Liver (tissue), 3 donors: Measurements from ENCODE around the gene SELENOF.

Experiments used
- EGR1 ChIP-seq, 2 donors: IDR thresholded peaks; 2 replicates each; pipeline ENCODE4 v1.6.1; 2016 to 2018; ENCODE audit warnings: antibody characterized with exemption in 2 of 2, low read depth in 2 of 2
- FOXA1 ChIP-seq: IDR thresholded peaks from 2 replicates; pipeline ENCODE4 v1.6.1; 2016; ENCODE audit warnings: antibody characterized with exemption
- JUND ChIP-seq, 2 donors: IDR thresholded peaks; 2 replicates each; pipeline ENCODE4 v1.6.1; 2016; ENCODE audit warnings: antibody characterized with exemption in 2 of 2
- REST ChIP-seq: IDR thresholded peaks from 2 replicates; pipeline ENCODE4 v1.6.1; 2016; ENCODE audit warnings: antibody characterized with exemption, mild to moderate bottlenecking
- RXRA ChIP-seq, 2 donors: IDR thresholded peaks; 2 replicates each; pipeline ENCODE4 v1.6.1; 2017 to 2018; ENCODE audit warnings: antibody characterized with exemption in 2 of 2, mild to moderate bottlenecking in 1 of 2
- SP1 ChIP-seq: IDR thresholded peaks from 2 replicates; pipeline ENCODE4 v1.6.1; 2018; ENCODE audit warnings: antibody characterized with exemption, mild to moderate bottlenecking
- YY1 ChIP-seq: IDR thresholded peaks from 2 replicates; pipeline ENCODE4 v1.6.1; 2016; ENCODE audit warnings: antibody characterized with exemption, mild to moderate bottlenecking
- ZBTB33 ChIP-seq: IDR thresholded peaks from 2 replicates; pipeline ENCODE4 v1.6.1; 2016; ENCODE audit warnings: antibody characterized with exemption
- TF ChIP-seq, protein P1 (sequence below): fragments of 150-350 bp; IDR thresholded peaks from 2 replicates; pipeline ENCODE4 v1.5.1; 2017; ENCODE audit warnings: improper control_type of control experiment, low read depth, low read length; ENCODE audit not compliant: missing input control
- TF ChIP-seq, protein P2 (sequence below): IDR thresholded peaks from 2 replicates; pipeline ENCODE4 v1.6.1; 2016; ENCODE audit warnings: antibody characterized with exemption
- donor health status: healthy.
- donor health status: healthy.

DNA sequence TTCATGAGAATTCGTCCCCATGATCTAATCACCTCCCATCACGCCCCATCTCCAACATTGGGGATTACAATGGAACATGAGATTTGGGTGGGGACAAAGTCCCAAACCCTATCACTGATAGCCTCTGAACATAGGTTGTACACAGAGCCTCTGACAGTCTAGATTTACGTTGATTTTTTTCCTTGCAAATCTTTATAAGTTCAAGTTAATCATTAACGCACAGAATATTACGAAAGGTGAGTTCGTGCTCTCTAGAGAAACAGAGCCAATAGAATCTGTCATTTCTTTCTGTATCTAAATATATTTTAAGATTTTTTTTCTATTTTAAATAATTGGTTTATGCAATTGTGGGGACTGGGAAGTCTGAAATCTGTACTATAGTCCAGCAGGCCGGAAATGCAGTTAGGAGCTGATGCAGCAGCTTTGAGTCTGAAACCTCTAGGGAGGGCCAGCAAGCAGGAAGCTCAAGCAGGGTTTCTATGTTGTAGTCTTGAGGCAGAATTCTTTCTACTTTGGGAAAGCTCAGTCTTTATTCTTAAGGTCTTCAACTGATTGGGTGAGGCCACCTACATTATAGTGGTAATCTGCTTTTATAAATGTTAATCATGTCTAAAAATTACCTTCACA is 61.0 kb downstream of the SELENOF start:
- TF ChIP-seq, protein P1, sequence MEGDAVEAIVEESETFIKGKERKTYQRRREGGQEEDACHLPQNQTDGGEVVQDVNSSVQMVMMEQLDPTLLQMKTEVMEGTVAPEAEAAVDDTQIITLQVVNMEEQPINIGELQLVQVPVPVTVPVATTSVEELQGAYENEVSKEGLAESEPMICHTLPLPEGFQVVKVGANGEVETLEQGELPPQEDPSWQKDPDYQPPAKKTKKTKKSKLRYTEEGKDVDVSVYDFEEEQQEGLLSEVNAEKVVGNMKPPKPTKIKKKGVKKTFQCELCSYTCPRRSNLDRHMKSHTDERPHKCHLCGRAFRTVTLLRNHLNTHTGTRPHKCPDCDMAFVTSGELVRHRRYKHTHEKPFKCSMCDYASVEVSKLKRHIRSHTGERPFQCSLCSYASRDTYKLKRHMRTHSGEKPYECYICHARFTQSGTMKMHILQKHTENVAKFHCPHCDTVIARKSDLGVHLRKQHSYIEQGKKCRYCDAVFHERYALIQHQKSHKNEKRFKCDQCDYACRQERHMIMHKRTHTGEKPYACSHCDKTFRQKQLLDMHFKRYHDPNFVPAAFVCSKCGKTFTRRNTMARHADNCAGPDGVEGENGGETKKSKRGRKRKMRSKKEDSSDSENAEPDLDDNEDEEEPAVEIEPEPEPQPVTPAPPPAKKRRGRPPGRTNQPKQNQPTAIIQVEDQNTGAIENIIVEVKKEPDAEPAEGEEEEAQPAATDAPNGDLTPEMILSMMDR = no peak
- TF ChIP-seq JUND (IDR thresholded peaks at IDR 0.05) (no peak), RXRA (IDR thresholded peaks at IDR 0.05) (peak in 1 of 2 donors; percentile 59), ZBTB33 (peak; percentile 59), YY1 (peak; percentile 24), EGR1 (IDR thresholded peaks at IDR 0.05; ENCODE audit: low read depth in 2 of 2) (peak in 1 of 2 donors; percentile 7), SP1 (peak; percentile 45), REST (no peak), FOXA1 (no peak)
- TF ChIP-seq, protein P2, sequence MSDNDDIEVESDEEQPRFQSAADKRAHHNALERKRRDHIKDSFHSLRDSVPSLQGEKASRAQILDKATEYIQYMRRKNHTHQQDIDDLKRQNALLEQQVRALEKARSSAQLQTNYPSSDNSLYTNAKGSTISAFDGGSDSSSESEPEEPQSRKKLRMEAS = peak; percentile 15
